ENCODE results near the gene PPP1R27.

GRCh38 chr17:81846743-81847689 is 12.2 kb upstream of the PPP1R27 start:
- TF ChIP-seq CTCF (IDR thresholded peaks at IDR 0.05): no peak
- TF ChIP-seq POLR2A (IDR thresholded peaks at IDR 0.05): no peak
